ENCODE measurements around the gene BLID.

BLID gene

GRCh38 chr11:122096272-122097112, 19.5 kb downstream of the BLID start:
- Mint-ChIP-seq H3K27ac (no peak overlapping the region), H3K36me3 (ENCODE audit: insufficient read depth) (no peaks in the 10 kb centered on the region), H3K27me3 (peaks cover 25 to 29% of the 10 kb centered on the region in 2 donors), H3K4me1 (ENCODE audit: low read depth in 2 of 2) (no peaks in the 10 kb centered on the region), H3K9me3 (no peaks in the 10 kb centered on the region), H3K4me3 (no peak overlapping the region)
- DNase-seq (no peak), ATAC-seq (replicated peaks) (no peak)

GRCh38 chr11:122095681-122096262, 20.2 kb downstream of the BLID start:
- DNase-seq (no peak), ATAC-seq (replicated peaks) (no peak)
- H3K9me3 Mint-ChIP-seq: no peaks in the 10 kb centered on the region
- no peak overlapping the region for H3K4me3 Mint-ChIP-seq
- H3K27ac Mint-ChIP-seq: no peak overlapping the region
- no peaks in the 10 kb centered on the region for H3K4me1 Mint-ChIP-seq (ENCODE audit: low read depth in 2 of 2)
- no peaks in the 10 kb centered on the region for H3K36me3 Mint-ChIP-seq (ENCODE audit: insufficient read depth)
- H3K27me3 Mint-ChIP-seq: peaks cover 18 to 25% of the 10 kb centered on the region in 2 donors

GRCh38 chr11:122094836-122095235, 21.2 kb downstream of the BLID start:
- Mint-ChIP-seq H3K4me1 (ENCODE audit: low read depth in 2 of 2) (no peaks in the 10 kb centered on the region), H3K4me3 (no peak overlapping the region), H3K27me3 (peaks cover 10 to 16% of the 10 kb centered on the region in 2 donors), H3K27ac (no peak overlapping the region), H3K36me3 (ENCODE audit: insufficient read depth) (no peaks in the 10 kb centered on the region), H3K9me3 (no peaks in the 10 kb centered on the region)
- no peak for ATAC-seq (replicated peaks)
- no peak for DNase-seq

GRCh38 chr11:122093731-122094275, 22.2 kb downstream of the BLID start:
- Mint-ChIP-seq H3K4me1 (ENCODE audit: low read depth in 2 of 2) (no peaks in the 10 kb centered on the region), H3K36me3 (ENCODE audit: insufficient read depth) (no peaks in the 10 kb centered on the region), H3K27me3 (peaks cover 6 to 12% of the 10 kb centered on the region in 2 donors), H3K27ac (no peak overlapping the region), H3K4me3 (no peak overlapping the region), H3K9me3 (no peaks in the 10 kb centered on the region)
- ATAC-seq (replicated peaks) (no peak), DNase-seq (no peak)

GRCh38 chr11:122091835-122092234, 24.2 kb downstream of the BLID start:
- H3K9me3 Mint-ChIP-seq: no peaks in the 10 kb centered on the region
- H3K27ac Mint-ChIP-seq: no peak overlapping the region
- no peaks in the 10 kb centered on the region for H3K4me1 Mint-ChIP-seq (ENCODE audit: low read depth in 2 of 2)
- H3K36me3 Mint-ChIP-seq (ENCODE audit: insufficient read depth): no peaks in the 10 kb centered on the region
- ATAC-seq (replicated peaks): no peak
- DNase-seq: no peak
- H3K4me3 Mint-ChIP-seq: no peak overlapping the region
- H3K27me3 Mint-ChIP-seq: peaks cover 0 to 6% of the 10 kb centered on the region in 2 donors

- H3K36me3 Mint-ChIP-seq (ENCODE audit: insufficient read depth): no peaks in the 10 kb centered on the region
- no peaks in the 10 kb centered on the region for H3K9me3 Mint-ChIP-seq
- no peak overlapping the region for H3K4me3 Mint-ChIP-seq
- no peak for ATAC-seq (replicated peaks)
- H3K4me1 Mint-ChIP-seq (ENCODE audit: low read depth in 2 of 2): no peaks in the 10 kb centered on the region
- no peak overlapping the region for H3K27ac Mint-ChIP-seq
- no peak for DNase-seq
- peaks cover 0 to 6% of the 10 kb centered on the region in 2 donors for H3K27me3 Mint-ChIP-seq
Observed at GRCh38 chr11:122089111-122089510, 26.9 kb downstream of the BLID start.

- Mint-ChIP-seq H3K27me3 (peaks cover 0 to 6% of the 10 kb centered on the region in 2 donors), H3K36me3 (ENCODE audit: insufficient read depth) (no peaks in the 10 kb centered on the region), H3K4me3 (no peak overlapping the region), H3K4me1 (ENCODE audit: low read depth in 2 of 2) (no peaks in the 10 kb centered on the region), H3K27ac (no peak overlapping the region), H3K9me3 (no peaks in the 10 kb centered on the region)
- ATAC-seq (replicated peaks): no peak
- DNase-seq: no peak
Observed at GRCh38 chr11:122085712-122086111, 30.3 kb downstream of the BLID start.

- H3K9me3 Mint-ChIP-seq: no peaks in the 10 kb centered on the region
Observed at GRCh38 chr11:122085264-122085663, 30.8 kb downstream of the BLID start.

GRCh38 chr11:122082205-122082604, 33.8 kb downstream of the BLID start:
- no peaks in the 10 kb centered on the region for H3K9me3 Mint-ChIP-seq
- no peaks in the 10 kb centered on the region for H3K36me3 Mint-ChIP-seq (ENCODE audit: insufficient read depth)
- H3K4me3 Mint-ChIP-seq: no peak overlapping the region
- H3K27ac Mint-ChIP-seq: no peak overlapping the region
- no peaks in the 10 kb centered on the region for H3K4me1 Mint-ChIP-seq (ENCODE audit: low read depth in 2 of 2)
- ATAC-seq (replicated peaks) (no peak), DNase-seq (no peak)
- no peaks in the 10 kb centered on the region for H3K27me3 Mint-ChIP-seq

More at GRCh38 chr11:122085264-122085663, 30.8 kb downstream of the BLID start:
- Mint-ChIP-seq H3K36me3 (ENCODE audit: insufficient read depth) (no peaks in the 10 kb centered on the region), H3K27ac (no peak overlapping the region), H3K4me3 (no peak overlapping the region), H3K27me3 (peaks cover 0 to 6% of the 10 kb centered on the region in 2 donors), H3K4me1 (ENCODE audit: low read depth in 2 of 2) (no peaks in the 10 kb centered on the region)
- DNase-seq: no peak
- no peak for ATAC-seq (replicated peaks)

GRCh38 chr11:122081073-122081472, 34.9 kb downstream of the BLID start:
- Mint-ChIP-seq H3K4me3 (no peak overlapping the region), H3K27ac (no peak overlapping the region), H3K36me3 (ENCODE audit: insufficient read depth) (no peaks in the 10 kb centered on the region), H3K27me3 (no peaks in the 10 kb centered on the region), H3K4me1 (ENCODE audit: low read depth in 2 of 2) (no peaks in the 10 kb centered on the region), H3K9me3 (no peaks in the 10 kb centered on the region)
- no peak for DNase-seq
- no peak for ATAC-seq (replicated peaks)

GRCh38 chr11:122077459-122077858, 38.6 kb downstream of the BLID start:
- Mint-ChIP-seq H3K9me3 (no peaks in the 10 kb centered on the region), H3K36me3 (ENCODE audit: insufficient read depth) (no peaks in the 10 kb centered on the region), H3K27me3 (no peaks in the 10 kb centered on the region), H3K27ac (no peak overlapping the region), H3K4me1 (ENCODE audit: low read depth in 2 of 2) (no peaks in the 10 kb centered on the region), H3K4me3 (no peak overlapping the region)
- ATAC-seq (replicated peaks) (no peak), DNase-seq (no peak)

GRCh38 chr11:122076512-122077120, 39.4 kb downstream of the BLID start:
- Mint-ChIP-seq H3K4me1 (ENCODE audit: low read depth in 2 of 2) (no peaks in the 10 kb centered on the region), H3K36me3 (ENCODE audit: insufficient read depth) (no peaks in the 10 kb centered on the region), H3K9me3 (no peaks in the 10 kb centered on the region), H3K27me3 (no peaks in the 10 kb centered on the region), H3K27ac (no peak overlapping the region), H3K4me3 (no peak overlapping the region)
- ATAC-seq (replicated peaks) (no peak), DNase-seq (no peak)

- ATAC-seq (replicated peaks): no peak
- Mint-ChIP-seq H3K27ac (no peak overlapping the region), H3K4me1 (ENCODE audit: low read depth in 2 of 2) (no peaks in the 10 kb centered on the region), H3K36me3 (ENCODE audit: insufficient read depth) (no peaks in the 10 kb centered on the region), H3K27me3 (no peaks in the 10 kb centered on the region), H3K4me3 (no peak overlapping the region), H3K9me3 (peaks cover 0 to 2% of the 10 kb centered on the region in 2 donors)
- DNase-seq: no peak
Observed at GRCh38 chr11:122075016-122075415, 41.0 kb downstream of the BLID start.

Measured in effector memory CD8-positive, alpha-beta T cell (primary cell).